ENCODE measurements around the gene ATP1A3. TPM values are rescaled to one million over a fixed set of nuclear protein-coding genes. Genes with fewer than 3 reads are reported as not detected.

The ATP1A3 gene
- total RNA-seq, 1 experiment from 2014 or later, result 34.7 TPM

GRCh38 chr19:41919948-41920712 is 73.9 kb downstream of the ATP1A3 start:
- H3K27me3 ChIP-seq (ENCODE audit: insufficient read depth, low read length), result no peaks in the 10 kb centered on the region
- H3K9me3 ChIP-seq (ENCODE audit: control insufficient read depth in 1 of 2, insufficient read depth in 1 of 2, low read depth in 1 of 2, low read length in 2 of 2), result no peaks in the 10 kb centered on the region
- 0 out of 2 replicates have a peak overlapping the region, but pooled peaks have one; percentile 0 for H3K27ac ChIP-seq (ENCODE audit: low read depth, low read length)
- H2AFZ ChIP-seq (ENCODE audit: low read depth, low read length, poor library complexity, severe bottlenecking), result no peak overlapping the region
- H3K9me2 ChIP-seq (ENCODE audit: insufficient read depth), result no peaks in the 10 kb centered on the region
- no peaks in the 10 kb centered on the region for H3K36me3 ChIP-seq (ENCODE audit: control insufficient read depth in 1 of 2, insufficient read depth in 2 of 2, low read length in 2 of 2)
- no peaks in the 10 kb centered on the region for H3K79me2 ChIP-seq (ENCODE audit: insufficient read depth, low read length)
- H3K4me1 ChIP-seq (ENCODE audit: control insufficient read depth in 1 of 2, insufficient read depth in 2 of 2, low read length in 2 of 2), result no peaks in the 10 kb centered on the region
- H4K20me1 ChIP-seq (ENCODE audit: insufficient read depth), result no peaks in the 10 kb centered on the region
- no peak overlapping the region for H3K4me3 ChIP-seq (replicated peaks in 1 of 2; ENCODE audit: low read depth in 1 of 2, low read length in 2 of 2)
- CTCF ChIA-PET, result no interaction called here
- RAD21 ChIA-PET (ENCODE audit: low non-redundant PET in 1 of 2, low total read pairs in 2 of 2, uncharacterized antibody in 2 of 2, unreplicated experiment in 2 of 2), result no interaction called here
- DNase-seq (ENCODE audit: low read depth, low spot score) (no peak), ATAC-seq (no peak)
- H3K4me2 ChIP-seq (ENCODE audit: low read length), result no peak overlapping the region
- intact Hi-C loops (cut with micrococcal nuclease), result no loop called here
- POLR2A ChIA-PET, result no interaction called here
- no peak overlapping the region for H3K9ac ChIP-seq (ENCODE audit: low read length)
- TF ChIP-seq TCF7L2 (IDR thresholded peaks at IDR 0.05; ENCODE audit: borderline replicate concordance, extremely low read depth, insufficient read depth, insufficient read length), result no peak
- TF ChIP-seq EZH2phosphoT487 (IDR thresholded peaks at IDR 0.05; ENCODE audit: borderline replicate concordance), result no peak
- TF ChIP-seq JUND (IDR thresholded peaks at IDR 0.05), result no peak
- TF ChIP-seq CBX3 (IDR thresholded peaks at IDR 0.05; ENCODE audit: low read depth), result no peak
- TF ChIP-seq SRF (IDR thresholded peaks at IDR 0.05; ENCODE audit: low read depth), result no peak
- no peak for TF ChIP-seq EZH2 (IDR thresholded peaks at IDR 0.05)
- no peak for TF ChIP-seq ATF3 (IDR thresholded peaks at IDR 0.05)
- no peak for TF ChIP-seq EGR1 (IDR thresholded peaks at IDR 0.05; ENCODE audit: low read depth)
- TF ChIP-seq, protein P1, sequence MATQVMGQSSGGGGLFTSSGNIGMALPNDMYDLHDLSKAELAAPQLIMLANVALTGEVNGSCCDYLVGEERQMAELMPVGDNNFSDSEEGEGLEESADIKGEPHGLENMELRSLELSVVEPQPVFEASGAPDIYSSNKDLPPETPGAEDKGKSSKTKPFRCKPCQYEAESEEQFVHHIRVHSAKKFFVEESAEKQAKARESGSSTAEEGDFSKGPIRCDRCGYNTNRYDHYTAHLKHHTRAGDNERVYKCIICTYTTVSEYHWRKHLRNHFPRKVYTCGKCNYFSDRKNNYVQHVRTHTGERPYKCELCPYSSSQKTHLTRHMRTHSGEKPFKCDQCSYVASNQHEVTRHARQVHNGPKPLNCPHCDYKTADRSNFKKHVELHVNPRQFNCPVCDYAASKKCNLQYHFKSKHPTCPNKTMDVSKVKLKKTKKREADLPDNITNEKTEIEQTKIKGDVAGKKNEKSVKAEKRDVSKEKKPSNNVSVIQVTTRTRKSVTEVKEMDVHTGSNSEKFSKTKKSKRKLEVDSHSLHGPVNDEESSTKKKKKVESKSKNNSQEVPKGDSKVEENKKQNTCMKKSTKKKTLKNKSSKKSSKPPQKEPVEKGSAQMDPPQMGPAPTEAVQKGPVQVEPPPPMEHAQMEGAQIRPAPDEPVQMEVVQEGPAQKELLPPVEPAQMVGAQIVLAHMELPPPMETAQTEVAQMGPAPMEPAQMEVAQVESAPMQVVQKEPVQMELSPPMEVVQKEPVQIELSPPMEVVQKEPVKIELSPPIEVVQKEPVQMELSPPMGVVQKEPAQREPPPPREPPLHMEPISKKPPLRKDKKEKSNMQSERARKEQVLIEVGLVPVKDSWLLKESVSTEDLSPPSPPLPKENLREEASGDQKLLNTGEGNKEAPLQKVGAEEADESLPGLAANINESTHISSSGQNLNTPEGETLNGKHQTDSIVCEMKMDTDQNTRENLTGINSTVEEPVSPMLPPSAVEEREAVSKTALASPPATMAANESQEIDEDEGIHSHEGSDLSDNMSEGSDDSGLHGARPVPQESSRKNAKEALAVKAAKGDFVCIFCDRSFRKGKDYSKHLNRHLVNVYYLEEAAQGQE (IDR thresholded peaks at IDR 0.05; ENCODE audit: low read depth), result no peak
- TF ChIP-seq POLR2AphosphoS5 (IDR thresholded peaks at IDR 0.05; ENCODE audit: low read depth, low read length), result no peak
- TF ChIP-seq ZNF274 (IDR thresholded peaks at IDR 0.05; ENCODE audit: low read depth, low read length), result no peak
- TF ChIP-seq SIN3A (IDR thresholded peaks at IDR 0.05; ENCODE audit: low read depth), result no peak
- no TSS peak for BruUV-seq (replicated peaks)
